ENCODE results near the gene CYP1A1. TPM values are rescaled to one million over a fixed set of nuclear protein-coding genes. Genes with fewer than 3 reads are reported as not detected.

CYP1A1 gene
- total and polyA plus RNA-seq, 2 of the 13 experiments (the other 11 are each of a cell fraction or from before 2014, with no cell fraction given), result 7.9 to 8.0 TPM

- no peak; the same call in 1 of the 2 replicates for TF ChIP-seq ZNF414 (CRISPR knock-in tag; IDR thresholded peaks at IDR 0.05)
- TF ChIP-seq YEATS2 (CRISPR knock-in tag; IDR thresholded peaks at IDR 0.05; ENCODE audit: borderline replicate concordance), result 0 out of 2 replicates have a peak, but pooled peaks have one; percentile 54
- no peak for TF ChIP-seq DMTF1 (CRISPR knock-in tag; IDR thresholded peaks at IDR 0.05)
- no peak for TF ChIP-seq RFX5 (IDR thresholded peaks at IDR 0.05; ENCODE audit: low read depth, low read length)
- TF ChIP-seq ZBTB46 (CRISPR knock-in tag; IDR thresholded peaks at IDR 0.05; ENCODE audit: borderline replicate concordance), result no peak
- TF ChIP-seq ZNF101 (CRISPR knock-in tag; IDR thresholded peaks at IDR 0.05; ENCODE audit: borderline replicate concordance, low read depth), result no peak
- peak; percentile 87 for TF ChIP-seq FOXP4 (CRISPR knock-in tag; IDR thresholded peaks at IDR 0.05)
- peak; percentile 83 for TF ChIP-seq FOXA3 (CRISPR knock-in tag; IDR thresholded peaks at IDR 0.05)
- no peak for TF ChIP-seq ZFAT (CRISPR knock-in tag; conservative IDR thresholded peaks at IDR 0.05)
- no peak for TF ChIP-seq RORA (CRISPR knock-in tag; IDR thresholded peaks at IDR 0.05)
- peak; percentile 85 for TF ChIP-seq MAX (IDR thresholded peaks at IDR 0.05)
- TF ChIP-seq MTERF4 (CRISPR knock-in tag; IDR thresholded peaks at IDR 0.05), result no peak
- TF ChIP-seq ZHX1 (CRISPR knock-in tag; IDR thresholded peaks at IDR 0.05; ENCODE audit: low read depth), result 0 out of 2 replicates have a peak, but pooled peaks have one; percentile 54
- TF ChIP-seq TBX2 (CRISPR knock-in tag; IDR thresholded peaks at IDR 0.05; ENCODE audit: borderline replicate concordance), result peak; percentile 79
- peak; percentile 94; the same call in 1 of the 2 replicates for TF ChIP-seq SNAPC2 (CRISPR knock-in tag; IDR thresholded peaks at IDR 0.05)
- peak; percentile 71; the same call in 1 of the 2 replicates for TF ChIP-seq TBX3 (IDR thresholded peaks at IDR 0.05; ENCODE audit: borderline replicate concordance)
- TF ChIP-seq FOXP1 (IDR thresholded peaks at IDR 0.05), result no peak
- peak; percentile 65 for TF ChIP-seq FOXP1 (CRISPR knock-in tag; IDR thresholded peaks at IDR 0.05)
These were observed 5.4 kb upstream of the CYP1A1 start (continued) for GRCh38 chr15:74730619-74731316.
